ENCODE data around the gene SRC.

- TF ChIP-seq CTCF (IDR thresholded peaks at IDR 0.05) (no peak), POLR2A (IDR thresholded peaks at IDR 0.05) (no peak)
Measured at GRCh38 chr20:37329481-37330165, 16.3 kb upstream of the SRC start.

All from tibial nerve (tissue), 3 donors.